SK-N-SH treated with all-trans-retinoic acid at 6 μM for 48 hours (cell line): ENCODE data around the gene SMKR1.
A peak's percentile ranks its signal among the peaks of the same experiment; 100 is the strongest.

Experiments used
- ATAC-seq: fragments of 200-7000 bp; cut with Tn5 transposase; 3 replicates; pipeline ENCODE4 v1.9.1; 2020; ENCODE audit warnings: mild to moderate bottlenecking, moderate library complexity
- CREB5 ChIP-seq: fragments of 250-450 bp; sonication (Bioruptor Pico); IDR thresholded peaks from 2 replicates; pipeline ENCODE4 v1.5.1; 2020; ENCODE audit warnings: low read depth, mild to moderate bottlenecking, moderate library complexity
- CSDC2 ChIP-seq: fragments of 250-450 bp; sonication (Bioruptor Pico); IDR thresholded peaks from 2 replicates; pipeline ENCODE4 v1.5.0; 2020; ENCODE audit warnings: mild to moderate bottlenecking, moderate library complexity
- CSRNP3 ChIP-seq: fragments of 250-450 bp; sonication (Bioruptor Pico); IDR thresholded peaks from 2 replicates; pipeline ENCODE4 v1.5.1; 2021; ENCODE audit warnings: mild to moderate bottlenecking, moderate library complexity
- ESRRG ChIP-seq: fragments of 250-450 bp; sonication (Bioruptor Pico); IDR thresholded peaks from 2 replicates; pipeline ENCODE4 v1.6.1; 2021; ENCODE audit warnings: mild to moderate bottlenecking
- GLIS3 ChIP-seq: fragments of 250-450 bp; sonication (Bioruptor Pico); IDR thresholded peaks from 2 replicates; pipeline ENCODE4 v1.5.0; 2020; ENCODE audit warnings: mild to moderate bottlenecking, moderate library complexity
- ISL1 ChIP-seq: fragments of 250-450 bp; sonication (Bioruptor Pico); IDR thresholded peaks from 2 replicates; pipeline ENCODE4 v2.1.2; 2022; ENCODE audit warnings: mild to moderate bottlenecking, moderate library complexity
- OSR1 ChIP-seq: fragments of 250-450 bp; sonication (Bioruptor Pico); IDR thresholded peaks from 2 replicates; pipeline ENCODE4 v1.8.0; 2022; ENCODE audit warnings: moderate library complexity, mild to moderate bottlenecking, inconsistent platforms
- PATZ1 ChIP-seq: fragments of 250-450 bp; sonication (Bioruptor Pico); IDR thresholded peaks from 2 replicates; pipeline ENCODE4 v1.8.0; 2020; ENCODE audit warnings: mild to moderate bottlenecking, moderate library complexity, borderline replicate concordance
- POU6F1 ChIP-seq: fragments of 250-450 bp; sonication (Bioruptor Pico); IDR thresholded peaks from 2 replicates; pipeline ENCODE4 v1.8.0; 2021; ENCODE audit warnings: low read depth, mild to moderate bottlenecking, moderate library complexity, borderline replicate concordance
- PPARA ChIP-seq: fragments of 250-450 bp; sonication (Bioruptor Pico); IDR thresholded peaks from 2 replicates; pipeline ENCODE4 v1.5.0; 2020; ENCODE audit warnings: mild to moderate bottlenecking, borderline replicate concordance
- RARB ChIP-seq: fragments of 250-450 bp; sonication (Bioruptor Pico); IDR thresholded peaks from 2 replicates; pipeline ENCODE4 v1.8.0; 2021; ENCODE audit warnings: mild to moderate bottlenecking, moderate library complexity
- SNAI2 ChIP-seq: fragments of 250-450 bp; sonication (Bioruptor Pico); IDR thresholded peaks from 2 replicates; pipeline ENCODE4 v1.5.0; 2020; ENCODE audit warnings: mild to moderate bottlenecking, moderate library complexity
- TCF4 ChIP-seq: fragments of 250-450 bp; sonication (Bioruptor Pico); IDR thresholded peaks from 2 replicates; pipeline ENCODE4 v1.8.0; 2021; ENCODE audit warnings: mild to moderate bottlenecking, moderate library complexity, borderline replicate concordance
- TOX ChIP-seq: fragments of 250-450 bp; sonication (Bioruptor Pico); IDR thresholded peaks from 2 replicates; pipeline ENCODE4 v1.8.0; 2021; ENCODE audit warnings: mild to moderate bottlenecking, moderate library complexity, borderline replicate concordance
- TSHZ2 ChIP-seq: fragments of 250-450 bp; sonication (Bioruptor Pico); IDR thresholded peaks from 2 replicates; pipeline ENCODE4 v1.5.0; 2020; ENCODE audit warnings: mild to moderate bottlenecking, moderate library complexity
- ZC3H10 ChIP-seq: fragments of 250-450 bp; sonication (Bioruptor Pico); IDR thresholded peaks from 2 replicates; pipeline ENCODE4 v1.5.1; 2021; ENCODE audit warnings: mild to moderate bottlenecking, moderate library complexity
- ZFP3 ChIP-seq: fragments of 250-450 bp; sonication (Bioruptor Pico); IDR thresholded peaks from 2 replicates; pipeline ENCODE4 v1.5.0; 2020; ENCODE audit warnings: mild to moderate bottlenecking, moderate library complexity
- ZFP30 ChIP-seq: fragments of 450-650 bp; formaldehyde crosslinking; IDR thresholded peaks from 2 replicates; pipeline ENCODE4 v1.5.0; 2022; ENCODE audit warnings: mild to moderate bottlenecking, moderate library complexity
- ZNF565 ChIP-seq: fragments of 450-650 bp; formaldehyde crosslinking; conservative IDR thresholded peaks from 2 replicates; pipeline ENCODE4 v1.5.0; 2020; ENCODE audit warnings: low read depth, mild to moderate bottlenecking, moderate library complexity
- ZNF70 ChIP-seq: fragments of 450-650 bp; formaldehyde crosslinking; IDR thresholded peaks from 2 replicates; pipeline ENCODE4 v1.5.0; 2020; ENCODE audit warnings: mild to moderate bottlenecking, moderate library complexity

The SMKR1 gene

GRCh38 chr7:129482781-129483180, 19.6 kb upstream of the SMKR1 start:
- no peak for ATAC-seq
- TF ChIP-seq ZNF70 (CRISPR knock-in tag) = no peak
- TF ChIP-seq CREB5 = no peak
- no peak for TF ChIP-seq POU6F1 (CRISPR knock-in tag)
- no peak for TF ChIP-seq ZNF565 (CRISPR knock-in tag)
- no peak for TF ChIP-seq TSHZ2
- TF ChIP-seq TCF4 (CRISPR knock-in tag) = no peak
- TF ChIP-seq ZC3H10 (CRISPR knock-in tag) = no peak
- TF ChIP-seq SNAI2 (CRISPR knock-in tag) = no peak
- TF ChIP-seq GLIS3 (CRISPR knock-in tag) = no peak
- no peak for TF ChIP-seq PPARA (CRISPR knock-in tag)
- TF ChIP-seq RARB = no peak
- TF ChIP-seq PATZ1 (CRISPR knock-in tag) = no peak
- no peak for TF ChIP-seq CSDC2 (CRISPR knock-in tag)
- no peak for TF ChIP-seq ZFP30 (CRISPR knock-in tag)
- TF ChIP-seq ZFP3 (CRISPR knock-in tag) = no peak
- no peak for TF ChIP-seq OSR1 (CRISPR knock-in tag)
- TF ChIP-seq, all 23 proteins: peak for 0

GRCh38 chr7:129489491-129489890, 12.8 kb upstream of the SMKR1 start:
- peak; percentile 54; the same call in 2 of the 3 replicates for ATAC-seq
- TF ChIP-seq TSHZ2 = no peak
- no peak for TF ChIP-seq GLIS3 (CRISPR knock-in tag)
- peak; percentile 65; the same call in 1 of the 2 replicates for TF ChIP-seq ZC3H10 (CRISPR knock-in tag)
- peak; percentile 33; the same call in 1 of the 2 replicates for TF ChIP-seq RARB
- peak; percentile 98 for TF ChIP-seq OSR1 (CRISPR knock-in tag)
- no peak for TF ChIP-seq PPARA (CRISPR knock-in tag)
- peak; percentile 89; the same call in 1 of the 2 replicates for TF ChIP-seq SNAI2 (CRISPR knock-in tag)
- TF ChIP-seq POU6F1 (CRISPR knock-in tag) = no peak
- 0 out of 2 replicates have a peak, but pooled peaks have one; percentile 33 for TF ChIP-seq CREB5
- peak; percentile 78; the same call in 1 of the 2 replicates for TF ChIP-seq PATZ1 (CRISPR knock-in tag)
- TF ChIP-seq ZFP3 (CRISPR knock-in tag) = peak; percentile 80
- TF ChIP-seq ZFP30 (CRISPR knock-in tag) = no peak
- TF ChIP-seq CSRNP3 (CRISPR knock-in tag) = no peak
- TF ChIP-seq ZNF70 (CRISPR knock-in tag) = no peak
- peak; percentile 99 for TF ChIP-seq CSDC2 (CRISPR knock-in tag)
- TF ChIP-seq TCF4 (CRISPR knock-in tag) = peak; percentile 15; the same call in 1 of the 2 replicates
- TF ChIP-seq ISL1 = peak; percentile 83
- TF ChIP-seq TOX (CRISPR knock-in tag) = peak; percentile 86; the same call in 1 of the 2 replicates
- TF ChIP-seq ESRRG (CRISPR knock-in tag) = no peak
